AG04450 (cell line): ENCODE results near the gene CNGA3. TPM values are rescaled to one million over a fixed set of nuclear protein-coding genes. Genes with fewer than 3 reads are reported as not detected.
"Not testable (repeated sequence)": the region's sequence is repeated elsewhere in the genome, so short reads cannot be mapped to it uniquely, and the experiment has no call there.

Experiments used
- CTCF ChIA-PET: fragments of 300-600, 350-600 bp; formaldehyde crosslinking; extraction: SDS; loops from one replicate; lab custom pipeline; 2022; ENCODE audit warnings: antibody characterized with exemption, inconsistent platforms; lab: Charles Lee
- POLR2A ChIA-PET: fragments of 350-600 bp; formaldehyde crosslinking; extraction: SDS; loops from one replicate; lab custom pipeline; 2021; ENCODE audit warnings: antibody characterized with exemption, inconsistent platforms; lab: Yijun Ruan, JAX
- DNase-seq: peaks from one replicate; pipeline ENCODE4 v3.0.0-alpha.2; 2011; ENCODE audit warnings: low read depth, low spot score
- H3K27ac ChIP-seq: one replicate; pipeline ENCODE4 v1.5.1; 2012; ENCODE audit warnings: low read depth, low read length, control low read depth
- H3K27me3 ChIP-seq: one replicate; pipeline ENCODE4 v1.6.0; 2012; ENCODE audit warnings: low read length; ENCODE audit not compliant: control insufficient read depth, insufficient read depth
- H3K4me3 ChIP-seq: 2 replicates; pipeline ENCODE4 v1.5.1; 2011; ENCODE audit warnings: mild to moderate bottlenecking, low read depth, low read length, control low read depth
- H3K9me3 ChIP-seq: 2 replicates; pipeline ENCODE4 v1.5.1; 2012; ENCODE audit warnings: low read length; ENCODE audit not compliant: control insufficient read depth, insufficient read depth
- polyA plus RNA-seq: library from polyadenylated mRNA; depleted of rRNA; stranded (reverse); fragments of >200 nt; gene quantifications from 2 replicates; pipeline ENCODE4 v1.2.3, GENCODE V29; 2011
- TF ChIP-seq, protein P1 (sequence below): IDR thresholded peaks from 2 replicates; pipeline ENCODE4 v1.5.1; 2011; ENCODE audit warnings: low read depth, low read length, control low read depth, inconsistent platforms

Gene CNGA3
- polyA plus RNA-seq, 1 experiment = not detected

DNA sequence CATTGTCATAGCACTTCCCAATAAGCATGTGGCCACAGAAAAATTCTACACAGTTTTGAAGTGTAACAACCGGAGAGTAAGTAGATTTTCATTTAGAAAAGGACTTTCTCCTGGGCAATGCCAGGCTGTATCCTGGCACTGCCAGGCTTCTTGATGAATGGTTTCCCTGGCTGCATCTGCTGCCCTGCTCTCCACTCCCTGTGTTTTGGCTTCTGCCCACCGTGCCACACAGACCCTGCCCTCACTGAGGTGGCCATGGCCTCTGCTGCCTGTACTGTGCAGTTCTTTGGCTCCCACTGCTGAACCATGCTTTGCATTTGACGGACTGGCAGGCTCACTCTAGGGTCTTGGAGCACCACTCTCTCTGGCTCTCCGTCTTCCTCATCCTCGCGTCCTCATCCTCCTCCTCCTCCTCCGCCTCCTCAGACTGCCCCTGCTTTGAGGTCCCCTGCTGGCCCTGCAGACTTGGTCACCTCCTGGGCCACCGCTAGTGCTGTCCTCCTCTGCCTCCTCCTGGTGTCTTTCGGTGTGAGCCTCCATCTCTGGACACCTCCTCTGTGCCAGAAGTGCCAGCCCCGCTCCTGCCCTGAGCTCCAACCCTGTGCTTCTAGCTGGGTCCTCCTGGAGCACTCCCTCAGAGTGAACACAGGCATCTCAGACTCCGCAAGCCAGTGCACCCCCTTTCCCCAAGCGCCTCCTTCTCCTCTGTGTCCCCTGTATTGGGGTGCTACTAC, 45.9 kb upstream of the CNGA3 start:
- H3K27ac ChIP-seq = no peak overlapping the region
- ChIA-PET CTCF (no interaction called here), POLR2A (no interaction called here)
- H3K9me3 ChIP-seq = no peaks in the 10 kb centered on the region; the same call in 1 of the 2 replicates
- H3K27me3 ChIP-seq = peaks cover 20% of the 10 kb centered on the region
- H3K4me3 ChIP-seq = no peak overlapping the region
- no peak for DNase-seq
- TF ChIP-seq, protein P1, sequence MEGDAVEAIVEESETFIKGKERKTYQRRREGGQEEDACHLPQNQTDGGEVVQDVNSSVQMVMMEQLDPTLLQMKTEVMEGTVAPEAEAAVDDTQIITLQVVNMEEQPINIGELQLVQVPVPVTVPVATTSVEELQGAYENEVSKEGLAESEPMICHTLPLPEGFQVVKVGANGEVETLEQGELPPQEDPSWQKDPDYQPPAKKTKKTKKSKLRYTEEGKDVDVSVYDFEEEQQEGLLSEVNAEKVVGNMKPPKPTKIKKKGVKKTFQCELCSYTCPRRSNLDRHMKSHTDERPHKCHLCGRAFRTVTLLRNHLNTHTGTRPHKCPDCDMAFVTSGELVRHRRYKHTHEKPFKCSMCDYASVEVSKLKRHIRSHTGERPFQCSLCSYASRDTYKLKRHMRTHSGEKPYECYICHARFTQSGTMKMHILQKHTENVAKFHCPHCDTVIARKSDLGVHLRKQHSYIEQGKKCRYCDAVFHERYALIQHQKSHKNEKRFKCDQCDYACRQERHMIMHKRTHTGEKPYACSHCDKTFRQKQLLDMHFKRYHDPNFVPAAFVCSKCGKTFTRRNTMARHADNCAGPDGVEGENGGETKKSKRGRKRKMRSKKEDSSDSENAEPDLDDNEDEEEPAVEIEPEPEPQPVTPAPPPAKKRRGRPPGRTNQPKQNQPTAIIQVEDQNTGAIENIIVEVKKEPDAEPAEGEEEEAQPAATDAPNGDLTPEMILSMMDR = no peak

DNA sequence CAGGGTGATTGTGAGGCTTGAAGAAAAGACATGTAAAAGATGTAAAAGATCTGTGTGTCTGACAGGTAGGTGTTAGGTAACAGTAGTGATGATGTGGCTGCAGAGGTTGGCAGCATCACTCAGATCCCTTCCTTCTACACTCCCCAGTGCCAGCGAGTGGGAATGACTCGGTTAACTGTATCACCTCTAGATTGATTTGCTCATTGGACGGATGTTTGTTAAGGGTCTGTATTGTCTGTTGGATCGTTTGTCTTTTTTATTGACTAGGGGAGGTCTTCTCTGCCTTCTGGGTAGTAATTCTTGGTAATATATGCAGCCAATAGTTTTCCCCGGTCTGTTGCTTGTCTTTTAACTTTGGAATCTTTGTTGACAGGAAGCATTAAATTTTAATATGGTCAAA, 44.8 kb upstream of the CNGA3 start:
- POLR2A ChIA-PET = no interaction called here
- peaks cover 14% of the 10 kb centered on the region for H3K27me3 ChIP-seq
- CTCF ChIA-PET = no interaction called here
- TF ChIP-seq, protein P1 = no peak
- H3K27ac ChIP-seq = no peak overlapping the region
- H3K4me3 ChIP-seq = no peak overlapping the region
- no peak for DNase-seq
- no peaks in the 10 kb centered on the region; the same call in 1 of the 2 replicates for H3K9me3 ChIP-seq

DNA sequence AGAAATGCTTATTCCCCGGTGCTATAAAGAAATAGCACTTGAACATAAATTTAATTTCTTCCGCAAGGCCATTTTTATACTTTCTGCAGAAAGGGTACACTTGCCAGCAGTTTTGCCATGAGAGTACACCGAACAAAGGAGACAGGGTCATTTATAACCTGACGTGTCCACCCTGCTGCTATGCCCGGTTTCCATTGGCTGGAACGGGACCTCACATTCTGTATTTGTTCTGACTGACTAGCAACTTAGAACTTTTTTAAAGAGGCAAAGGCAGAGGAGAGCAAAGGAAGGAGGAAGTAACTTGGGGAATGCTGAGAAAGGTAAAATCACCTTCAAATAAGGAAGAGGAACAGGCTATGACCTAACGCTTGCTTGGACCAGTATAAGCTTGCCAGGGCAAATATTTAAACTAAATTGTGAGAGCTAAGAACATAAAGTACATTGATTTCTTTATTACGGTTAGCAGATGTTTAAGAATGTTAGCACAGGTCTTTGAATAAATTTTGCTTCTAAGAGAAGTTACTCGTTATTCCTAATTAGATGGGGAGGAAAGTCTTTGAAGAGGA, 39.0 kb upstream of the CNGA3 start:
- POLR2A ChIA-PET, H3K4me3 ChIP-seq, CTCF ChIA-PET, H3K9me3 ChIP-seq, DNase-seq, H3K27me3 ChIP-seq, H3K27ac ChIP-seq: not testable (repeated sequence)

DNA sequence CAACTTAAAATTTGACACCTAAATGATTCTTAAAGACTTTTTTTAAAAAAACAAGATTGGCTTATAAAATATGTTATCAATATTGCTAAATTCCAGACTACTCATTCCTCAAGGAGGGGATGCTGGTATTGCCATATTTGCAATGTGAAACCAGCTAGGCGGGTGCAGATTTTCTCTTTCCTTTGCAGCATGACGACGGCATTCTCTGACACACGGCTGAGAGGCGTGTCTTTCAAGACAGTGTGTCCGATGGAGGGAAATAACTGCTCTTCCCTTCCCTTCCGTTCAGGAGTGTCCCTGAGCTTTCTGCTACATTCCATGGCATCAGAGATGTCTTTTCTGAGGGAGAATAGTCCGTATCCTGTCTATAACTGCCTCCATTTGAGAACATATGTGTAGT, 38.2 kb upstream of the CNGA3 start:
- DNase-seq = no peak
- ChIA-PET POLR2A (no interaction called here), CTCF (no interaction called here)
- no peak overlapping the region for H3K27ac ChIP-seq
- H3K4me3 ChIP-seq = no peak overlapping the region
- no peaks in the 10 kb centered on the region for H3K27me3 ChIP-seq
- TF ChIP-seq, protein P1 = no peak
- no peaks in the 10 kb centered on the region; the same call in 1 of the 2 replicates for H3K9me3 ChIP-seq

DNA sequence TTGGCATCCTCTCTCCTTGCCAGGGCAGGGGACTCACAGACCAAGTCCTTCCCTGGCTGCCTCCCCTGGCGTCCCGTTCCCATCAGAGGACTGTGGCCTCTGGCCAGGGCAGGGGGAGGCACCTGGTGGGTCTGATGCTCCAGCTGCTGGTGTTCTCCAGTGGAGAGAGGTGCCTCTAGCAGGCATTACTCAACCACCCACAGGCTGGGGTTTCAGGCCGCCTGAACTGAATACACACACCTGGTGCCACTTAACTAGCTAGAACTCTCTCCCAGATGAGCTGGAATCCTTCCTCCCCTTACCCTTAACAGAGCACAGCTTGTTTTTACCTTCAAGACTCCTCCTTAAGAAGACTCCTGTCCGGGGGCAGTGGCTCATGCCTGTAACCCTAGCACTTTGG, 37.7 kb upstream of the CNGA3 start:
- Histone ChIP-seq H3K9me3 (no peaks in the 10 kb centered on the region; the same call in 1 of the 2 replicates), H3K4me3 (no peak overlapping the region), H3K27me3 (no peaks in the 10 kb centered on the region), H3K27ac (no peak overlapping the region)
- TF ChIP-seq, protein P1 = no peak
- no peak for DNase-seq
- CTCF ChIA-PET = no interaction called here
- POLR2A ChIA-PET = no interaction called here
